GM19351 (cell line): Measurements from ENCODE around the gene MAGI2.
A peak's percentile ranks its signal among the peaks of the same experiment; 100 is the strongest.

Experiments
- ATAC-seq: cut with Tn5 transposase; IDR thresholded peaks from one replicate; pipeline ENCODE4 v1.9.1; 2021; ENCODE audit warnings: mild to moderate bottlenecking, moderate library complexity; ENCODE audit not compliant: unreplicated experiment

MAGI2 gene

DNA sequence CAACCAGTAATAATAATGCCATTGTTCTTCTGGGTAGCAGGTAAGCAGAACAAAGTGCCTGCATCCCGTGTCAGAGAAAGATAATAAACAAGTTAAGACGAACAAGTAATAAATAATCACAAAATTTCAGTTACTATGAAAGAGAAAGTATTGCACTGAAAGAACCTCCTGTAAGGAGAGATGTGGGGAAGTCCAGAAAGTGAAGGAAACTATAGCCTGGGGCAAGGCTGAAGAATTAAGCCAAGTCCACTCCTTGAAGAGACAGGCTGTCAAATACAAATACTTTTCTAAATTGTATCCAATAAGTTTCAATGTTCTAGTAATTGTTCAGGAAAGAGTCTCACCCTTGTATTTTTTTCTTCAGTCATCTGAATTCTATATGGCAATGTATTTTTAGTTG, 611.4 kb downstream of the MAGI2 start:
- no peak for ATAC-seq

GRCh38 chr7:78835897-78836296, 617.6 kb downstream of the MAGI2 start:
- no peak for ATAC-seq

DNA sequence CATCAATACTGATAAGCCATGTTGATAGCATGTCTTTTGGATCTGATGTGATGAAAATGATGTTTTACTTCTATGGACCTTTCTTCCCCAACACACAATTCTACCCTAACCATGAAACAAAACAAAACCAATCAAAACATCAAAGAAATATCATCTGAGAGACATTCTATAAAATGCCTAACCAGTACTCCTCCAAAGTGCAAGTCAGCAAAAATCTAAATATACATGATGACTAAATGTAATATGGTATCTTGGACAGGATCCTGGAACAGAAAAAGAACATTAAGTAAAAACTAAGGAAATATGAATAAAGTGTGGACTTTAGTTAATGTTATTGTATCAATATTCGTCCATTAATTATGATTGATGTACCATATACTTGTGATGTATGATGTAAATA, 625.1 kb downstream of the MAGI2 start:
- no peak for ATAC-seq

DNA sequence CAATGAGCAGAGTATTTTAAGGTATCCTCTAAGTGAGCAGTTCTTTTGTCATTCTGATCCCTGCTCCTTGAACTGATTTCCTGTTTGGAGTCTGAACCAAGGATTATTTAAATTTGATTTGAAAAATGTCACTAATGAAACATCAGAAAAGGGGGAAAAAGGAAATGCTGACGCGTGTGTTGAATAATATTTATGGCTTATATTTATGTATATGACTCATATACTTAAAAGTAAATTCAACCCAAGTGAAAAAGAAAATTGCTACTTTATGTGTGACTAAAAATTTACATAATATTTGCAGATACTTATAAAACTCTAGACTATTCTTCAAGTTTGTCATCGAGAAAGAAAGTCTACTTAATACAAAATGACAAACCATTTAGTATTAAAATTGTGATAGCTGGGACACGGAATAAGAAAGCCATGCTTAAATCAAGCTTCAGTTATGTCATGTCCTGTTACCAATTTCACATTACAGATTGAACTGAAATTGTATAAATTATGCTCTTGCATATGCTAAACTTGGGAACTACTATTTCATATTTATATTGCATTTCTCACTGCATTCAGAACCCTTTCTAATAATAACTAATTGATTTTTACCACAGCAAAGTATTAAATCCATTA, 649.9 kb downstream of the MAGI2 start:
- ATAC-seq = no peak

DNA sequence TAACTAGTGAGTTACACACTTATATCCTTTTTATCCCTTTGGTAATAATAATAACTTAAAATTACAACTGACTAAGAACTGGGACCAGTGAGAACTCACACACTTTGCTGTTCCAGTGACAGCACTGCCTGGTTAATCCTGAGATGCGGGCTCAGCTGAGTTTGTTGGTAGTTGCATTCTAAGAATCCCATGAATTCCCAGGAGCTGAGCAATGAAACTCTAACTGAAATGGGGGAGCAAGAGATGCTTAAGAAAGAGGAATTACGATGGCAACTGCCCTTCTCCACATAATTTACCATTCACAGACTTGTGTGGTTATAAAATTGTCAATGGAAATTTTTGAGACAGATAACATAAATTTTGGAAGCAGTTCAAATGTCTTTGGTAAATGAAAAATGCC, 659.4 kb downstream of the MAGI2 start:
- no peak for ATAC-seq

GRCh38 chr7:78792624-78793023, 660.8 kb downstream of the MAGI2 start:
- no peak for ATAC-seq

DNA sequence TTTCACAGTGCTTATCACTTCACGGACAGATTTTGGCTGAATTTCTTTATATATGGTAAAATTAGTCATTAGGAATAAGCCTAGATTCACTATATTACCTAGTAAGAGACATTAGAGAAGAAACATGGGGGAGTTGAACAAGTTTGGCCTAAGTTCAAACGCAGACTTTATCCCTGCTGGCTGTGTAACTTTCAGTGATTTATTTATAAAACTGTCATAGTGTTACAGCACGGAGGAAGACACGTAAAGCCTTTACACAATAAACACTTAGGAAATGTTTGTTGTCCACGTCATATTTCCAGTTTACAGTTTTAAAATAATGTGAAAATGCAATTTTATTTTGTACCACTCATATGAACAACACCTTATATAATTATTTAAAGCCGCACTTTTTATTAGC, 661.5 kb downstream of the MAGI2 start:
- no peak for ATAC-seq

DNA sequence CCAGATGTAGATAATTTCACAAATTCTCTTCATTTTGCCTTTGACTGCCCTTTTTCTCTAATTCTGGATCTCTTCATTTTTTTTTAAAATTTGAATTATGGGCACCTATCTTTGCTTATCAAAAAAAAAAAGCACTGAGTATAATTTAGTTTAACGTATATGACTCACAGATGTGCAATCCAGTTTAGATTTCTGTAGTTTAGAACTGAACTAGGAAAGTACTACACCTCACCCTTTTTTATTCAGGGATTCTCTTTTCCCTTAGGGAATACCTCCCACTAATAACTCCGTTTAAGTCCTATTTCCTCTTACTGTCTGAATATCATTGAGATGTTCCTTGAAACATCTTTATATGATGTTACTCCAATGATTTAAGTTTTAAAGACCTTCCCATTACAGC, 665.0 kb downstream of the MAGI2 start:
- no peak for ATAC-seq

- no peak for ATAC-seq
Observed at GRCh38 chr7:78787854-78788253, 665.6 kb downstream of the MAGI2 start.

DNA sequence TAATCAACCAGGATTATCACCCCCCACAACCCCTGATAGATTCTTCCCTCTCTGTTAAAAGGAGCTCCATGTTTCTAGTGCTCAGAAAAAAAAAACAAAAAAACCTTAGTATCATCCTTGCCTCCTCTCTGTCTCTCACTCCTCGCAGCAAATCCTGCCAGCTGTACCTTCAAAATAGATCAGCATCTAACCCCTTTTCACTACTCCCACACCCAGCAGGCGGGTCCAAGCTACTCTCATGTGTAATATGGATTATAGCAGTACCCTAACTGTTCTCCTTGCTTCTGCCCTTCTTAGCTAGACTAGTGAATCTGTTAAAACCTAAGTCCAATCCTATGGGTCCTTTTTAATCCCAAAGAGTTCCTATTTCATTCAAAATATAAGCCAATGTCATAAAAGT, 667.4 kb downstream of the MAGI2 start:
- no peak for ATAC-seq

DNA sequence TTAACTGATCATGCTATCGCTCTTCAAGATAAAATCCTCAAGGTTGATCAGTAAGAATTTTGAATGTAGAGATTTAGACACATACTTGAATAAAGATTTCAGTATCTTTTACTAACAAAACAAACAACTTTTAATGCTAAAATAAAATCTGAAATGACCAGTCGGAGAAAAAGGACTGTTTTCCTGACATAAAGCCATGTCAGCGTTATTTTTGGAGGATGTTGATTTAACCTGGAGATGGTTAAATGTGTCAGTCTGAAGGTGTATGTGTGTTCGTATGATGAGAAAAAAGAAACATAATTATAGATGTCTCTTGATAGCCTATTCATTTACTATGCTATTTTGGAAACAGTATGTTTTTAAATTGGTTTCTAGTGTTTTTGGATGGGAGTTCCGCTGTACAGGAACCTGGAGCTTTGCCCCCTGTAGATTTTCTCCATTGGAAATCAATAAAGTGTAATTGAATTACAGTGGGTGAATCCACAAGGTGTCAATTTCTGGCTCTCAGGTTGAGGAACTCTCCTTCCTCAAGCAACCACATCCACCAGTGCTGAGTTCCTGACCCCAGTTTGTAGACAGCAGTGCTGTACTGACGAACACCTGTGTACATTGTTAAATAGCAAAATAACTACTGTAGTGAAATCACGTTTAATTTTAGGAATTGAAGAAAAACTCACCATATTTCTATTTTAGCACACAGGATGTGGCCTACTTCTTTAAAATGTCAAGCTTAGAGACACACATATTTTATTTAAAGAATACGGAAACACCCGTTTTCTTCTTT, 670.1 kb downstream of the MAGI2 start:
- ATAC-seq = no peak

DNA sequence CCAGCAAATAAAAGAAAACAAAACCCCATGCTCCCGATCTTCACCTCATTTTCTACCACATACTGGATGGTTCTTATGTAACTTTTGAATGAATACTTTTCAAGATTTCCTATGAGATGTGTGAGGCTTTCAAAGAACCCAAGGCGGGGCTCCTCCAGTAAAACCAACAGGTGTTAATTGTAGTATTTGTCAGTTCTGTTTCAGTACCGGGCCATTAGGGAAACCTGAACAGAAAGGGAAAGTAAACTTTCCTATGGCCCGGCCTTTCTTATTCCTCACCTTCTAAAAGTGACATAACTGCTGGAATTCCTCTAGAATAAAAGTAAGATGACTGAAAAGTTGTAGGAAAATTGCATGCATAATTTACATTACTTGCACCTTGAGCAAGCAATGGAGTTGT, 672.9 kb downstream of the MAGI2 start:
- ATAC-seq = peak; percentile 39

DNA sequence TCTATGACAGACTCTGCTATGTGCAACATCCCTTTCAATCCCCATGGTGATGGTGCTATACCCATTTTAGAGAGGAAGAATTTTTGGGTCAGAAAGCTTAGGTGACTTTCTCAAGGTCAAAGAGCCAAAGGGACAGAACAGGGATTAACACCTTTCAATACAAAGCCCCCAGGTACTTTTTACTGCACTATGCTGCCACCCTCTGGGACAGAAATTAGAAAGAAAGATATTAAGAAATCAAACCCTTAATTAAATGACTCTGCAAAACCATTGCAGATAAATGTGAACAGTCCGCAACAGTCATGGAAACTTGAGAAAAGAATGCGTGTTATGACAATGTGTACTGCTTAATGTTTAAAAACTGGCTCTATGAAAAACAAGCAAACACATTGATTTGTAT, 673.7 kb downstream of the MAGI2 start:
- no peak for ATAC-seq

DNA sequence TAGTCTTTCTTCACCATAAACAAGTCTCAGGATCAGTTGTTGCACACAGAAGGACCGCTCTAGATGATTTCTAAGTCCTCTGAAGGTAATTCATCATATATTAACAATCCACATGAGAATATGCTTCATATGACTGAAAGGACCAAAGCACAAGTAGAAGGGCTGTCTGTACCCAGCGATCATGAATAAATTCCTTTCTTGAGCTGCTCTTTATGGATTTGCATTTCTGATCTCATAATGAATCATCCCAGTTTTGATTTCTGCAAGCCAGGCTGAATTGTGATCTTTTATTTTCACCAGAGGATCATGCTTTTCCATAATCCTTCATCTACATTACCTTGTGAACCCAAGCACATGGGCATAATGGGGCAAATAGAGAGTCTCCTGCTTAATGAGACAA, 675.6 kb downstream of the MAGI2 start:
- ATAC-seq = no peak

GRCh38 chr7:78770422-78771410, 682.8 kb downstream of the MAGI2 start:
- ATAC-seq = peak; percentile 36

DNA sequence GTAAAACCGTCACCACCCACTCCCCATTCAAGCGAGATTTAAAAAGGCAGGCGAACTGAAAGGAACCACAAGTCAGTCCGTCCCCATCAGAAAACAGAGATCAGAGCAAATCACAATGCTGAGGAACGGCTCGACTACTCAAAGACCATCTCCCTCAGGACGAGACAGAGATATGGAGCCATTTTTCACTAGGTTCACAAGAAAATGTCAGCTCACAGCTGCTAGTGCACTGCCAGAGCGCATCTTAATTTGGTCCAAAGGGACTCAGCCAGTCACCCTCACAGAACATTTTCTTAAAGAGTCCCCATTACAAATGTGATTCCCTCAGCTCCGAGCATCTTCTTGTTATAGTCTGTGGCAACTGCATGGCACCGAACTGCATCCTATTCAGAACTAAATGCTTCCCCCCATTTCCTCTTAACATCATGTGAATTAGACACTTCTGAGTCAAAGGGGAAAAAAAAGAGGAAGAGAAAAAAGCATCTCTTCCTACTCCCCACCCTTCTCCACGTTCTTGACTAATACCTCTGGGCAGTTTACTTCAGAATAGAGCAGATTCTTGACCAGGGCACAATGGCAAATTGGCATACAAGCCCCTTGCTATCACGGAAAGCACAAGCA, 683.9 kb downstream of the MAGI2 start:
- peak; percentile 90 for ATAC-seq

GRCh38 chr7:78768859-78769258, 684.6 kb downstream of the MAGI2 start:
- ATAC-seq = no peak

DNA sequence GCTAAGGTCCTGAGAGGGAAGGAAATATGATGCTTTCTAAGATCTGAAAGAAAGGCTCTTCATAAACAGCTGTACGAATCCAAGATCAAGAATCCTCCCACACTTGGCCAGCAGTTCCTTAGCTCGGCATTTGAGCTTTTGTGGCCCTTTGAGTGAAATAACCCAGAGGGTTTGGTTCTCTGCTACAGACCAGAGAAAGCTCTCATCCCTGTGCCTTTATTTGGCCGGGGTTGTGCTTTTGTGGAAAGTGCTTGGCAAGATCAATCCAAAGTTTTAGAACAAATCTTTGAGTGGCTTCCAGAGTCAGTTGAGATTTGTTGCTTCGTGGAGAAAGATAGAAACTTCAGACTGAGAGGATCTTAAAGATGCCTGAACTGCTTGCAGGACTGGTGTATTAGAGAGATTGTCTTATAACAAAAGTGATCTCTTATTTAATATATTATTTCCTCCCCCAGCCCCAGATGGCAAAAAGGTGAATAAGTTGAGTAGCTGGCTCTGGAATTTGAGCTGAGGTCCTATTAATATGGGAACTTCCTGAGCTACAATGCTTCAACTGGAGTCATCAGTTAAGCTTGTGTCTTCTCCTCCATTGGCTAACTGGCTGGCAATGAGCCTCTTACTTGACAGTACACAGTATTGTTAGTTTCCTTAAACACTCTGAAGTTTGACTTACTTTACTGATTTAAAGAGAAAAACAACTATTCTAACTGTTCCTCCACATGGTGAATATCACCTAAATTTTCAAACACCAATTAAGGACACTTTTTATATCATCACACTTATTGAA, 687.3 kb downstream of the MAGI2 start:
- no peak for ATAC-seq

- no peak for ATAC-seq
Observed at GRCh38 chr7:78764571-78764970, 688.9 kb downstream of the MAGI2 start.

DNA sequence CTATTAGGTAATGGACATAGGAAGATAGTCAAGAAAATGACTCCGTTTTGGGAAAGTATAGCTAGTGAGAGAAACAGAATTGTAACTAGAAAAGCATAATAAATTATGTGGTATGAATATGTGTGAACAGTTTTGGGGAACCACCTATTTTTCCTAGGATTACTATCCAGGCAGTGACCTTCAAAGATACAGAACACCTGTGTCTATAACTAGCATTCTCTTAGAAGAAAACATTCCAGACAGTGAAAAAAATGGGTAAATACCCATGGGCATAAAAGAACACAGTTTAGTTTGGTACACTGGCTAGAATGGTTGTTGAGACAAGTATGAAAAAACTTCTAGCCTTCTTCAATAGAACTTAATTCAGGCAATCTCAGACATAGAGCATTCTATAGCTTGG, 690.8 kb downstream of the MAGI2 start:
- no peak for ATAC-seq
